ENCODE data around the gene PRKAR2A. TPM values are rescaled to one million over a fixed set of nuclear protein-coding genes. Genes with fewer than 3 reads are reported as not detected.

PRKAR2A gene
- total RNA-seq, 1 donor from 2014 or later: 47.6 TPM

- Histone ChIP-seq H3K27me3 (no peaks in the 10 kb centered on the region), H3K9me3 (no peaks in the 10 kb centered on the region), H3K4me1 (no peaks in the 10 kb centered on the region), H3K4me3 (no peak overlapping the region), H3K27ac (no peak overlapping the region), H3K36me3 (peaks cover 35% of the 10 kb centered on the region)
- DNase-seq (no peak), ATAC-seq (no peak)
- intact Hi-C loops (cut with DNase I): no loop called here
- TF ChIP-seq, protein P1, sequence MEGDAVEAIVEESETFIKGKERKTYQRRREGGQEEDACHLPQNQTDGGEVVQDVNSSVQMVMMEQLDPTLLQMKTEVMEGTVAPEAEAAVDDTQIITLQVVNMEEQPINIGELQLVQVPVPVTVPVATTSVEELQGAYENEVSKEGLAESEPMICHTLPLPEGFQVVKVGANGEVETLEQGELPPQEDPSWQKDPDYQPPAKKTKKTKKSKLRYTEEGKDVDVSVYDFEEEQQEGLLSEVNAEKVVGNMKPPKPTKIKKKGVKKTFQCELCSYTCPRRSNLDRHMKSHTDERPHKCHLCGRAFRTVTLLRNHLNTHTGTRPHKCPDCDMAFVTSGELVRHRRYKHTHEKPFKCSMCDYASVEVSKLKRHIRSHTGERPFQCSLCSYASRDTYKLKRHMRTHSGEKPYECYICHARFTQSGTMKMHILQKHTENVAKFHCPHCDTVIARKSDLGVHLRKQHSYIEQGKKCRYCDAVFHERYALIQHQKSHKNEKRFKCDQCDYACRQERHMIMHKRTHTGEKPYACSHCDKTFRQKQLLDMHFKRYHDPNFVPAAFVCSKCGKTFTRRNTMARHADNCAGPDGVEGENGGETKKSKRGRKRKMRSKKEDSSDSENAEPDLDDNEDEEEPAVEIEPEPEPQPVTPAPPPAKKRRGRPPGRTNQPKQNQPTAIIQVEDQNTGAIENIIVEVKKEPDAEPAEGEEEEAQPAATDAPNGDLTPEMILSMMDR (IDR thresholded peaks at IDR 0.05): no peak
Observed at GRCh38 chr3:48855681-48856447, 8.2 kb upstream of the PRKAR2A start.

DNA sequence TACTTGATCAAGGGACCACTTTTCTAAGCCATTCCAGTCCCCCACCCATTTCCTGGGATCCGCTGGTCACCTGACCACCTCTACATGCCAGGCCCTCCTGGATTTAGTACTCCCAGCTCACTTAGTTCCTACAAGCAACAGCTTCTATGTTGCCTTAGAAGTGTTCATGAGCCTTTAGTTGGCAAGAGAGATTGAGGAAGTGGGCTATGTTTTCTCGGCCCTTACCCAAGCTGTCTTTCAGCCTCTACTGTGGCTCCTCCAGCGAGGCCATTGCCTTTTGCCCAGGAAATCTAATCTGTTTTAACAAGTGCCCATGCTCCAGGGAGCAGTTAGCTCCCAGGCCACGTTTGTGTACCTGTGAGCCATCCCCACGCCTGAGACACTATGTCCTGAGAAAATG is 4.5 kb upstream of the PRKAR2A start:
- Histone ChIP-seq H3K27ac (no peak overlapping the region), H3K9me3 (no peaks in the 10 kb centered on the region), H3K36me3 (peaks cover 14% of the 10 kb centered on the region), H3K27me3 (no peaks in the 10 kb centered on the region), H3K4me1 (peaks cover 7% of the 10 kb centered on the region), H3K4me3 (no peak overlapping the region)
- intact Hi-C loops (cut with DNase I): no loop called here
- ATAC-seq (no peak), DNase-seq (peak; percentile 9)
- TF ChIP-seq, protein P1 (IDR thresholded peaks at IDR 0.05): no peak

GRCh38 chr3:48851407-48851806 is 3.7 kb upstream of the PRKAR2A start:
- no peak overlapping the region for H3K4me3 ChIP-seq
- intact Hi-C loops (cut with DNase I): no loop called here
- ATAC-seq: no peak
- TF ChIP-seq, protein P1 (IDR thresholded peaks at IDR 0.05): no peak
- H3K27ac ChIP-seq: no peak overlapping the region
- DNase-seq: peak; percentile 0
- no peaks in the 10 kb centered on the region for H3K27me3 ChIP-seq
- H3K9me3 ChIP-seq: no peaks in the 10 kb centered on the region
- peaks cover 7% of the 10 kb centered on the region for H3K36me3 ChIP-seq
- H3K4me1 ChIP-seq: peaks cover 11% of the 10 kb centered on the region

GRCh38 chr3:48848816-48849515 is 1.3 kb upstream of the PRKAR2A start:
- Histone ChIP-seq H3K27me3 (no peaks in the 10 kb centered on the region), H3K9me3 (no peaks in the 10 kb centered on the region), H3K4me3 (no peak overlapping the region), H3K36me3 (no peaks in the 10 kb centered on the region), H3K27ac (peak overlapping the region; percentile 92), H3K4me1 (peaks cover 26% of the 10 kb centered on the region)
- DNase-seq (peak; percentile 36), ATAC-seq (no peak)
- TF ChIP-seq, protein P1 (IDR thresholded peaks at IDR 0.05): no peak
- intact Hi-C loops (cut with DNase I): no loop called here

- no peaks in the 10 kb centered on the region for H3K36me3 ChIP-seq
- intact Hi-C loops (cut with DNase I): no loop called here
- H3K4me3 ChIP-seq: peak overlapping the region; percentile 92
- no peaks in the 10 kb centered on the region for H3K9me3 ChIP-seq
- TF ChIP-seq, protein P1 (IDR thresholded peaks at IDR 0.05): no peak
- DNase-seq (peak; percentile 93), ATAC-seq (peak; percentile 74)
- peak overlapping the region; percentile 92 for H3K27ac ChIP-seq
- H3K4me1 ChIP-seq: peaks cover 26% of the 10 kb centered on the region
- H3K27me3 ChIP-seq: no peaks in the 10 kb centered on the region
Observed at GRCh38 chr3:48847053-48847503, 596 bp downstream of the PRKAR2A start.

All from upper lobe of right lung (tissue), 1 donor.